ENCODE measurements around the gene LSM11. TPM values are rescaled to one million over a fixed set of nuclear protein-coding genes. Genes with fewer than 3 reads are reported as not detected.

LSM11 gene
- total RNA-seq, 3 donors from 2014 or later (not counting 1 experiment from before 2014, with no cell fraction given): 1.2 to 2.3 (median 2.0) TPM

Other genes starting within 250 kb of the LSM11 start
- gene ADAM19, start 167.9 kb upstream of the LSM11 start, total RNA-seq: 10 to 100 TPM in 1 of 3 donors, 1 to 10 TPM in 2; 1.2 to 28.0 (median 4.7) TPM
- gene SOX30, start 91.3 kb upstream of the LSM11 start, total RNA-seq: under 1 TPM in 1 of 3 donors, not detected in 2; 0.09 TPM
- not detected for gene C5orf52, start 72.2 kb upstream of the LSM11 start, total RNA-seq
- 1 to 10 TPM; 3.1 to 4.7 (median 3.5) TPM for gene THG1L, start 12.3 kb upstream of the LSM11 start, total RNA-seq
- gene CLINT1, start 115.4 kb downstream of the LSM11 start, total RNA-seq: 100 to 1,000 TPM; 111 to 156 (median 132) TPM